ENCODE measurements around the gene ESYT2.

- TF ChIP-seq CTCF (IDR thresholded peaks at IDR 0.05; ENCODE audit: low read depth, low read length, missing input control) (no peak), MAX (IDR thresholded peaks at IDR 0.05) (no peak), JUND (IDR thresholded peaks at IDR 0.05) (no peak), REST (IDR thresholded peaks at IDR 0.05) (no peak), EGR1 (IDR thresholded peaks at IDR 0.05; ENCODE audit: low read depth in 2 of 2) (no peak), ZBTB33 (IDR thresholded peaks at IDR 0.05) (no peak), GABPA (IDR thresholded peaks at IDR 0.05 in 1 of 2, conservative IDR thresholded peaks at IDR 0.05 in 1 of 2) (no peak)
These were observed 95.4 kb downstream of the ESYT2 start for GRCh38 chr7:158733775-158734494.
